ENCODE data around the gene RNU5B-1.

Gene RNU5B-1

DNA sequence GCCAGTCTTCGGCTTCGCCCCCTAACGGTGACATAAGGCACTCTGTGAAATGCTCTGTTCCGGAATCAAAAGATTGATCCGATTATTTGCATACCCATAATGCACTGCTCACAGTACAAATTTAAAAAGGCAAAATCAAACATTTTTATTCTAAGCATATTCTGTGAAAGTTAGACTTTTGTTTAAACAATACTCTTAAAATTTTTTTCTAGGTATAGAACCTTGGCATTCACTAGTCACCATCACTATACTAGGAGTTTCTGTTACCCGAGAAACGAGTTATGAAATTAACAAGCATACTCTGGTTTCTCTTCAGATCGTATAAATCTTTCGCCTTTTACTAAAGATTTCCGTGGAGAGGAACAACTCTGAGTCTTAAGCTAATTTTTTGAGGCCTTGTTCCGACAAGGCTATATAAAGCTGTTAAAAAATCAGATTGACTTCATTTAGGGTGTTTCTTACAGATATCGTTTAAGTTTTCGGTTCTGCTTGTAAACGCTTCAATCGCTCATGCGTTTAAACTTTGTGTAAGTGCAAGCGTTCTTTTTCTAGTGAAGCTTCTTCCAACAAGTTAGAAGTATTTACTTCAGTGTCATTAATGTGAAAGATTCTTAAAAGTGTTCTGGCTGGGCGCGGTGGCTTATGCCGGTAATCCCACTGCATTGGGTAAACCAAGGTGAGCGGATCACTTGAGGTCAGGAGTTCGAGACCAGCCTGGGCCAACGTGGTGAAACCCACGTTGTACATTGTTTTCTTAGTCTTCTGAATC lies at the start of gene RNU5B-1:
Gene RNU5B-1 (plus strand): TSS at position 297 of the 769 bp plus-strand sequence.
- peak within 1 kb of the TSS; percentile 90 for H3K9ac ChIP-seq
- no peaks in the 10 kb centered on the region for H4K20me1 ChIP-seq (ENCODE audit: insufficient read depth)
- H2AFZ ChIP-seq (ENCODE audit: low read depth), result peak within 1 kb of the TSS; percentile 80
- H3K79me2 ChIP-seq (ENCODE audit: insufficient read depth, low read depth), result no peaks in the 10 kb centered on the region
- H3K27me3 ChIP-seq (ENCODE audit: insufficient read depth, low read depth), result no peaks in the 10 kb centered on the region
- peak within 1 kb of the TSS; percentile 63 for H3K4me2 ChIP-seq
- peak within 1 kb of the TSS; percentile 94 for H3K27ac ChIP-seq
- H3K36me3 ChIP-seq (ENCODE audit: insufficient read depth), result no peaks in the 10 kb centered on the region
- no peak within 1 kb of the TSS for H3K4me3 ChIP-seq (IDR thresholded peaks at IDR 0.05; ENCODE audit: insufficient read depth, low read depth, low read length)
- peaks cover 23% of the 10 kb centered on the region for H3K4me1 ChIP-seq (ENCODE audit: low read depth, poor library complexity, severe bottlenecking)
- TF ChIP-seq CTCF (conservative IDR thresholded peaks at IDR 0.05; ENCODE audit: low read depth, low read length), result peak; percentile 2; the same call in 1 of the 2 replicates

GRCh38 chr15:65254758-65255157 lies 49.7 kb upstream of the RNU5B-1 start:
- Histone ChIP-seq H3K79me2 (ENCODE audit: insufficient read depth, low read depth) (no peaks in the 10 kb centered on the region), H3K27me3 (ENCODE audit: insufficient read depth, low read depth) (no peaks in the 10 kb centered on the region), H3K36me3 (ENCODE audit: insufficient read depth) (no peaks in the 10 kb centered on the region), H3K4me1 (ENCODE audit: low read depth, poor library complexity, severe bottlenecking) (no peaks in the 10 kb centered on the region), H3K27ac (no peak overlapping the region), H4K20me1 (ENCODE audit: insufficient read depth) (no peaks in the 10 kb centered on the region), H3K4me3 (IDR thresholded peaks at IDR 0.05; ENCODE audit: insufficient read depth, low read depth, low read length) (no peak overlapping the region), H3K9ac (no peak overlapping the region), H3K4me2 (no peak overlapping the region), H2AFZ (ENCODE audit: low read depth) (no peak overlapping the region)
- no peak for TF ChIP-seq CTCF (conservative IDR thresholded peaks at IDR 0.05; ENCODE audit: low read depth, low read length)

DNA sequence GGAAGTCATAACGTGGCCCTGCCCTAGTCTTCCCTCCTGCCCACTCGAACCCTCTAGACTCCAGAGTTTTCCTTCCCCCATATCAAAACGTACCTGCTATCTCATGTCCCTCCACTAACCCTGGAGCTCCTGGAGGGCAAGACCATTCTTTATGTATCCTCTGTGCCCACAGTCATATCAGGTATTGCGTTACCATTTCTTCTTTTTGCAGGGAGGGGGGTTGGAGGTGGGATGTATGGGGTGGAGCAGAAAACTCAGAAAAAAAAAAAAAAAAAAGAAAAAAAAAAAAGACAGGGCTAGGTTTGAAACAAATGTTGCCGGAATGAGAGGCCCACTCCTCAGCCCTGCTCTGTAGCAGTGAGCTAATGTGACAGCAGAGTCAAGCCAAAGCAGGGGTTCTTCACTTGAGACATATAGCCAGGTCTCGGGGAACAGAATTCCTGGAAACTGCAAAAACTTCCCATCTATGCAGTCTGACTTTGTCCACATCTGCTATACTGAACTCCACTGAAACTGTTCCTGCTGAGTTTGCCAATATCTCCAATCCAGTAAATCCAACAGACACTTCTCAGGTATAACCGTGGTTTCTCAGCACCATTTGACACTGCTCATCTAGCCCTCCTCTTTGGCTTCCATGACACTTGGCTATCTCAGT lies 48.9 kb upstream of the RNU5B-1 start:
- H3K27ac ChIP-seq, result no peak overlapping the region
- H3K36me3 ChIP-seq (ENCODE audit: insufficient read depth), result no peaks in the 10 kb centered on the region
- no peaks in the 10 kb centered on the region for H4K20me1 ChIP-seq (ENCODE audit: insufficient read depth)
- no peaks in the 10 kb centered on the region for H3K4me1 ChIP-seq (ENCODE audit: low read depth, poor library complexity, severe bottlenecking)
- H3K9ac ChIP-seq, result no peak overlapping the region
- no peak overlapping the region for H2AFZ ChIP-seq (ENCODE audit: low read depth)
- no peak overlapping the region for H3K4me3 ChIP-seq (IDR thresholded peaks at IDR 0.05; ENCODE audit: insufficient read depth, low read depth, low read length)
- no peak overlapping the region for H3K4me2 ChIP-seq
- no peaks in the 10 kb centered on the region for H3K79me2 ChIP-seq (ENCODE audit: insufficient read depth, low read depth)
- no peak for TF ChIP-seq CTCF (conservative IDR thresholded peaks at IDR 0.05; ENCODE audit: low read depth, low read length)
- no peaks in the 10 kb centered on the region for H3K27me3 ChIP-seq (ENCODE audit: insufficient read depth, low read depth)

DNA sequence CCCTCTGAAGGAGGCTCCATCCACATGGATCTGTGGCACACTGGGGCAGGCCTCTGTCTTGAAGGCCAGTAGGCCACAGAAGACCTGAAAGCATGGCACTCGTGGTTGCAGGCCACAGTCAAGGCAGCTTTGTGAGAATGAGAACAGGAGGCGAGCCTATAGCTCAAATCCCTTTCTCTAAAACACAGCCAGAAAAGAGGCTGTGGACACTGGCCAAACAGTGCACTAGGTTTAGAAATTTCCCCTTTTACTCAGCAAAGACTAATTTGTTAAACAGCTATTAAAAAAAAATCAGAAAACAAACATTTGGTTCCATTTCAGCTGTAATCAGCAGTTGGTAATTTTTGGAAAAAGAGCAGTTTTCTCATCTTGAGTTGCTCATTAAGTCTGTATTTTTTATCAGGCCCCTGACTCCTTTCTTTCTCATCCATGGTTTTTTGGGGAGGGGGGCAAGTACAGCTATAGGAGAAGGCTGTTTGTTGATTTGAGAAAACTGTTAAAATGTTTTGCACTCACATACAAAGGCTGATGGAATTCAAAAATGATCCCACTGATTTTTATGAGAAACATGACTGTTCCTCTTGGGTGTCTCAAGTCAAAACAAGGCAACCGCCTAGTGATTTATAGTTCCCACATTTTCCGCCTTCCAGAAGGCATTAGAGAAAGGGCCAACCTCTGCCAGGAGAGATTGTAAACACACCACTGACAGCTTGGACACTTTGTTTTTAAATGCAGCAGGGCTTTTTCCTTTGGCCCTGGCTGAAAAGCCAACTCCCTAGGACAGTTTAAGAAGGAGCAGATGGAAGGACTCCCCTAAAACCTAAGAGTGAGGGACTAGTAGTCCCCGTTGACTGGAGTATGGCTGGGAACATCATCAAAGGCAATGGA lies 45.9 kb upstream of the RNU5B-1 start:
- Histone ChIP-seq H3K4me1 (ENCODE audit: low read depth, poor library complexity, severe bottlenecking) (no peaks in the 10 kb centered on the region), H3K4me2 (no peak overlapping the region), H4K20me1 (ENCODE audit: insufficient read depth) (no peaks in the 10 kb centered on the region), H3K79me2 (ENCODE audit: insufficient read depth, low read depth) (no peaks in the 10 kb centered on the region), H3K4me3 (IDR thresholded peaks at IDR 0.05; ENCODE audit: insufficient read depth, low read depth, low read length) (no peak overlapping the region), H2AFZ (ENCODE audit: low read depth) (no peak overlapping the region), H3K27ac (no peak overlapping the region), H3K27me3 (ENCODE audit: insufficient read depth, low read depth) (no peaks in the 10 kb centered on the region), H3K9ac (no peak overlapping the region), H3K36me3 (ENCODE audit: insufficient read depth) (no peaks in the 10 kb centered on the region)
- no peak for TF ChIP-seq CTCF (conservative IDR thresholded peaks at IDR 0.05; ENCODE audit: low read depth, low read length)

Data from KMS-11 (cell line).